Activated effector memory CD4-positive, alpha-beta T cell treated with Interleukin-2 at 50 U/mL for 16 hours (primary cell): ENCODE results near the gene C2CD2.

Experiments
- DNase-seq: peaks from one replicate; pipeline ENCODE4 v3.0.0-alpha.2; 2020

Gene C2CD2

GRCh38 chr21:41903559-41904351 is 50.1 kb downstream of the C2CD2 start:
- no peak for DNase-seq

- no peak for DNase-seq
Observed at GRCh38 chr21:41902946-41903345, 50.9 kb downstream of the C2CD2 start.

GRCh38 chr21:41901782-41902181 is 52.0 kb downstream of the C2CD2 start:
- no peak for DNase-seq

- DNase-seq: no peak
Observed at GRCh38 chr21:41901099-41901498, 52.7 kb downstream of the C2CD2 start.

- DNase-seq: no peak
Observed at GRCh38 chr21:41900401-41900800, 53.4 kb downstream of the C2CD2 start.

- DNase-seq: peak; percentile 12
Observed at GRCh38 chr21:41899426-41900202, 54.2 kb downstream of the C2CD2 start.

- DNase-seq: no peak
Observed at GRCh38 chr21:41898998-41899397, 54.8 kb downstream of the C2CD2 start.

- no peak for DNase-seq
Observed at GRCh38 chr21:41897700-41898099, 56.1 kb downstream of the C2CD2 start.

- DNase-seq: no peak
Observed at GRCh38 chr21:41897047-41897669, 56.7 kb downstream of the C2CD2 start.

- DNase-seq: peak; percentile 46
Observed at GRCh38 chr21:41895643-41896493, 58.0 kb downstream of the C2CD2 start.

- no peak for DNase-seq
Observed at GRCh38 chr21:41894922-41895557, 58.8 kb downstream of the C2CD2 start.

GRCh38 chr21:41894511-41894910 is 59.3 kb downstream of the C2CD2 start:
- no peak for DNase-seq

- no peak for DNase-seq
Observed at GRCh38 chr21:41892726-41893125, 61.1 kb downstream of the C2CD2 start.

- DNase-seq: no peak
Observed at GRCh38 chr21:41891132-41891531, 62.7 kb downstream of the C2CD2 start.

GRCh38 chr21:41890355-41890754 is 63.5 kb downstream of the C2CD2 start:
- no peak for DNase-seq

GRCh38 chr21:41888749-41889376 is 65.0 kb downstream of the C2CD2 start:
- no peak for DNase-seq

GRCh38 chr21:41887667-41888066 is 66.2 kb downstream of the C2CD2 start:
- DNase-seq: no peak

- no peak for DNase-seq
Observed at GRCh38 chr21:41886328-41886727, 67.5 kb downstream of the C2CD2 start.

GRCh38 chr21:41885341-41886024 is 68.3 kb downstream of the C2CD2 start:
- DNase-seq: no peak

- no peak for DNase-seq
Observed at GRCh38 chr21:41884501-41885030, 69.3 kb downstream of the C2CD2 start.

- DNase-seq: no peak
Observed at GRCh38 chr21:41883582-41883981, 70.2 kb downstream of the C2CD2 start.
